T-helper 1 cell treated with Interleukin-12 subunit alpha and Interleukin-12 subunit beta and Interleukin-4 antibody, amounts not matched to agents 30 ng/mL and 1 ng/mL, for 36 hours (primary cell): ENCODE measurements around the gene LAMA2. TPM values are rescaled to one million over a fixed set of nuclear protein-coding genes. Genes with fewer than 3 reads are reported as not detected.

Experiments used
- intact Hi-C: fragments of 100-400 bp; cut with micrococcal nuclease; formaldehyde crosslinking; loops from one replicate; pipeline ENCODE4 v1.15.1; 2024
- total RNA-seq: library from RNA; stranded (reverse); gene quantifications from 2 replicates; pipeline ENCODE4 v1.2.3, GENCODE V29; 2022

The LAMA2 gene
- total RNA-seq, 1 donor from 2014 or later: 0.25 TPM

- intact Hi-C loops: no loop called here
Observed at GRCh38 chr6:129359811-129360681, 477.1 kb downstream of the LAMA2 start.

GRCh38 chr6:129360682-129360955, 477.7 kb downstream of the LAMA2 start:
- intact Hi-C loops: no loop called here

GRCh38 chr6:129364037-129364436, 481.1 kb downstream of the LAMA2 start:
- intact Hi-C loops: no loop called here

GRCh38 chr6:129364767-129365166, 481.8 kb downstream of the LAMA2 start:
- intact Hi-C loops: no loop called here

- intact Hi-C loops: no loop called here
Observed at GRCh38 chr6:129368076-129368475, 485.1 kb downstream of the LAMA2 start.

GRCh38 chr6:129368970-129369369, 486.0 kb downstream of the LAMA2 start:
- intact Hi-C loops: no loop called here

- intact Hi-C loops: loop anchor here (1.0 to 10.0 kb wide), 6 partner anchors 117 to 1819 kb away; no protein-coding TSS in a partner anchor
Observed at GRCh38 chr6:129369737-129370136, 486.8 kb downstream of the LAMA2 start.

- intact Hi-C loops: loop anchor here (1.0 to 10.0 kb wide), 6 partner anchors 118 to 1820 kb away; no protein-coding TSS in a partner anchor
Observed at GRCh38 chr6:129370268-129370916, 487.5 kb downstream of the LAMA2 start.

- intact Hi-C loops: no loop called here
Observed at GRCh38 chr6:129381885-129382284, 498.9 kb downstream of the LAMA2 start.

GRCh38 chr6:129382916-129383315, 500.0 kb downstream of the LAMA2 start:
- intact Hi-C loops: no loop called here

- intact Hi-C loops: no loop called here
Observed at GRCh38 chr6:129385117-129385516, 502.2 kb downstream of the LAMA2 start.

- intact Hi-C loops: no loop called here
Observed at GRCh38 chr6:129390900-129391299, 508.0 kb downstream of the LAMA2 start.

- intact Hi-C loops: no loop called here
Observed at GRCh38 chr6:129393654-129394053, 510.7 kb downstream of the LAMA2 start.

- intact Hi-C loops: no loop called here
Observed at GRCh38 chr6:129398764-129399163, 515.8 kb downstream of the LAMA2 start.

- intact Hi-C loops: no loop called here
Observed at GRCh38 chr6:129402244-129402643, 519.3 kb downstream of the LAMA2 start.

- intact Hi-C loops: no loop called here
Observed at GRCh38 chr6:129411092-129411491, 528.2 kb downstream of the LAMA2 start.

- intact Hi-C loops: no loop called here
Observed at GRCh38 chr6:129416337-129416990, 533.5 kb downstream of the LAMA2 start.

- intact Hi-C loops: no loop called here
Observed at GRCh38 chr6:129417416-129418086, 534.6 kb downstream of the LAMA2 start.

- intact Hi-C loops: no loop called here
Observed at GRCh38 chr6:129419324-129419723, 536.4 kb downstream of the LAMA2 start.

- intact Hi-C loops: no loop called here
Observed at GRCh38 chr6:129426343-129426742, 543.4 kb downstream of the LAMA2 start.

GRCh38 chr6:129429956-129430355, 547.0 kb downstream of the LAMA2 start:
- intact Hi-C loops: no loop called here

- intact Hi-C loops: no loop called here
Observed at GRCh38 chr6:129432738-129433137, 549.8 kb downstream of the LAMA2 start.
